DOHH2 (cell line): Measurements from ENCODE around the gene WBP4.
"Not testable (repeated sequence)": the region's sequence is repeated elsewhere in the genome, so short reads cannot be mapped to it uniquely, and the experiment has no call there.

ENCODE experiments used
- H3F3A ChIP-seq: fragments of 200-600 bp; sonication (generic), shearing (Covaris generic); 2 replicates; pipeline ENCODE4 v1.6.0; 2016; ENCODE audit warnings: antibody characterized with exemption, mild to moderate bottlenecking; ENCODE audit not compliant: control insufficient read depth, insufficient read depth
- H3K27ac ChIP-seq: fragments of 200-600 bp; sonication (generic); 2 replicates; pipeline ENCODE4 v1.5.1; 2014; ENCODE audit warnings: low read depth, mild to moderate bottlenecking, low read length, moderate library complexity
- H3K27me3 ChIP-seq: fragments of 200-600 bp; sonication (generic); 2 replicates; pipeline ENCODE4 v1.6.1; 2014; ENCODE audit warnings: mild to moderate bottlenecking, low read length, mixed read lengths; ENCODE audit not compliant: control insufficient read depth
- H3K36me3 ChIP-seq: fragments of 200-600 bp; sonication (generic); 2 replicates; pipeline ENCODE4 v1.6.1; 2014; ENCODE audit warnings: mild to moderate bottlenecking, low read length, moderate library complexity, mixed read lengths; ENCODE audit not compliant: control insufficient read depth
- H3K4me1 ChIP-seq: fragments of 200-600 bp; sonication (generic); 2 replicates; pipeline ENCODE4 v1.6.1; 2014; ENCODE audit warnings: mild to moderate bottlenecking, low read length, mixed read lengths; ENCODE audit not compliant: control insufficient read depth
- H3K4me2 ChIP-seq: fragments of 200-600 bp; sonication (generic); 2 replicates; pipeline ENCODE4 v1.6.0; 2014; ENCODE audit warnings: mild to moderate bottlenecking, low read length, moderate library complexity
- H3K4me3 ChIP-seq: fragments of 200-600 bp; sonication (generic); 2 replicates; pipeline ENCODE4 v1.5.1; 2014; ENCODE audit warnings: mild to moderate bottlenecking, low read length, mixed read lengths
- H3K79me2 ChIP-seq: fragments of 200-600 bp; sonication (generic); 2 replicates; pipeline ENCODE4 v1.6.1; 2014; ENCODE audit warnings: mild to moderate bottlenecking, low read length, mixed read lengths; ENCODE audit not compliant: control insufficient read depth
- H3K9me2 ChIP-seq: fragments of 200-600 bp; sonication (generic); replicated peaks from 2 replicates; pipeline ENCODE4 v1.6.1; 2014; ENCODE audit warnings: mild to moderate bottlenecking, low read length, mixed read lengths; ENCODE audit not compliant: control insufficient read depth
- H3K9me3 ChIP-seq: fragments of 200-600 bp; sonication (generic); 2 replicates; pipeline ENCODE4 v1.6.1; 2014; ENCODE audit warnings: antibody characterized with exemption, low read length, mixed read lengths; ENCODE audit not compliant: control insufficient read depth, insufficient read depth
- H4K20me1 ChIP-seq: fragments of 200-600 bp; sonication (generic); 2 replicates; pipeline ENCODE4 v1.6.0; 2014; ENCODE audit warnings: low read depth, mild to moderate bottlenecking, antibody characterized with exemption, low read length, moderate library complexity; ENCODE audit not compliant: control insufficient read depth, insufficient read depth
- EZH2phosphoT487 ChIP-seq: fragments of 200-600 bp; sonication (generic); IDR thresholded peaks from 2 replicates; pipeline ENCODE4 v1.6.1; 2017; ENCODE audit warnings: borderline replicate concordance, mild to moderate bottlenecking, antibody characterized with exemption, low read length, moderate library complexity, mixed read lengths
- TF ChIP-seq, protein P1 (sequence below): fragments of 200-600 bp; sonication (generic); IDR thresholded peaks from one replicate; pipeline ENCODE4 v1.5.1; 2014; ENCODE audit warnings: antibody characterized with exemption, mild to moderate bottlenecking, low read depth, low read length; ENCODE audit not compliant: poor library complexity, severe bottlenecking

Gene WBP4

DNA sequence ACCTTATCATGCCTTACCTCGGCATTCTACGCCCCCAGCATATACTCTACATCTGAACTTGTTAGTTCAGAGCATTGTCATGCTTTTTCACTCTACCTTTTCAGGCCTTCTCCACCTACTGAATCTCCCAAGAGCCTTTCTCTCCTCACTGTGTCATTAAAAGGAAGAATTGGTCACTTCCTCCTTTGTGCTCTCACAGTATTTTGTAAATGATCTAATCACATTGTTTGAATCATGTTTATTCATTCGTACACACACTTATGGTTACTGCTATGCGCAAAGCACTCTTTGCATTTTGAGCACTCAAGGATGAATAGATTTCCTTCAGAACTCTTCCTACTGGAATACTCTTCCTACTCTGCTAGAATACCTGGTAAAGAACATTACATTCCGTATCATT lies 26.4 kb upstream of the WBP4 start:
- H3K79me2 ChIP-seq: peaks cover 68% of the 10 kb centered on the region
- no peaks in the 10 kb centered on the region for H3K9me2 ChIP-seq
- 0 out of 2 replicates have a peak, but pooled peaks cover 2% of the 10 kb centered on the region for H3F3A ChIP-seq
- H3K27me3 ChIP-seq: no peaks in the 10 kb centered on the region
- no peak overlapping the region for H3K27ac ChIP-seq
- no peaks in the 10 kb centered on the region for H3K9me3 ChIP-seq
- peaks cover 18% of the 10 kb centered on the region for H3K4me1 ChIP-seq
- no peak overlapping the region for H3K4me2 ChIP-seq
- H4K20me1 ChIP-seq: no peaks in the 10 kb centered on the region
- H3K4me3 ChIP-seq: no peak overlapping the region
- H3K36me3 ChIP-seq: no peaks in the 10 kb centered on the region
- TF ChIP-seq, protein P1, sequence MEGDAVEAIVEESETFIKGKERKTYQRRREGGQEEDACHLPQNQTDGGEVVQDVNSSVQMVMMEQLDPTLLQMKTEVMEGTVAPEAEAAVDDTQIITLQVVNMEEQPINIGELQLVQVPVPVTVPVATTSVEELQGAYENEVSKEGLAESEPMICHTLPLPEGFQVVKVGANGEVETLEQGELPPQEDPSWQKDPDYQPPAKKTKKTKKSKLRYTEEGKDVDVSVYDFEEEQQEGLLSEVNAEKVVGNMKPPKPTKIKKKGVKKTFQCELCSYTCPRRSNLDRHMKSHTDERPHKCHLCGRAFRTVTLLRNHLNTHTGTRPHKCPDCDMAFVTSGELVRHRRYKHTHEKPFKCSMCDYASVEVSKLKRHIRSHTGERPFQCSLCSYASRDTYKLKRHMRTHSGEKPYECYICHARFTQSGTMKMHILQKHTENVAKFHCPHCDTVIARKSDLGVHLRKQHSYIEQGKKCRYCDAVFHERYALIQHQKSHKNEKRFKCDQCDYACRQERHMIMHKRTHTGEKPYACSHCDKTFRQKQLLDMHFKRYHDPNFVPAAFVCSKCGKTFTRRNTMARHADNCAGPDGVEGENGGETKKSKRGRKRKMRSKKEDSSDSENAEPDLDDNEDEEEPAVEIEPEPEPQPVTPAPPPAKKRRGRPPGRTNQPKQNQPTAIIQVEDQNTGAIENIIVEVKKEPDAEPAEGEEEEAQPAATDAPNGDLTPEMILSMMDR: no peak
- TF ChIP-seq EZH2phosphoT487: no peak

DNA sequence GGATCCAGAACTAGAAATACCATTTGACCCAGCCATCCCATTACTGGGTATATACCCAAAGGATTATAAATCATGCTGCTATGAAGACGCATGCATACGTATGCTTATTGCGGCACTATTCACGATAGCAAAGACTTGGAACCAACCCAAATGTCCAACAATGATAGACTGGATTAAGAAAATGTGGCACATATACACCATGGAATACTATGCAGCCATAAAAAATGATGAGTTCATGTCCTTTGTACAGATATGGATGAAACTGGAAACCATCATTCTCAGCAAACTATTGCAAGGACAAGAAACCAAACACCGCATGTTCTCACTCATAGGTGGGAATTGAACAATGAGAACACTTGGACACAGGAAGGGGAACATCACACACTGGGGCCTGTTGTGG lies 24.8 kb upstream of the WBP4 start:
- H3K4me3 ChIP-seq, H3K27me3 ChIP-seq, H3K9me3 ChIP-seq, H3K36me3 ChIP-seq, H3K9me2 ChIP-seq, H3K4me2 ChIP-seq, H3F3A ChIP-seq, H3K27ac ChIP-seq, H4K20me1 ChIP-seq: not testable (repeated sequence)
- Histone ChIP-seq H3K4me1 (peaks cover 22% of the 10 kb centered on the region), H3K79me2 (peaks cover 71% of the 10 kb centered on the region)

DNA sequence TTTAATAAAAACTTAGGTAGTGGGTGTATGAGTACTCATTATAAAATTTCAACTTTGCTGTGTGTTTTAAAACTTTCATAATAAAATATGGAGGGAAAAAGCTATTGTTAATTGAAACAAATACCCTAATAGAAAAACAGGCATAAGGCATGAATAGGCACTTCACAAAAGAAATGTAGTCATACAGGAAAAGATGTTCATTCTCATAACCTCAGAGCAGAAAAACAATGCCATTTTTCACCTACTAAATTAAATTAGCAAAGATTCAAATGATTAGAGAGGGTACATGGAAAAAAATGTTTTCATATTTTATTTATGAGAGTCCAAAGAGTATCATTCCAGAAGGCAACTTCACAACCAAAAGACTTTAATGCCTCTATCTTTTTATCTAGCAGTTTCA lies 21.6 kb upstream of the WBP4 start:
- TF ChIP-seq, protein P1: no peak
- TF ChIP-seq EZH2phosphoT487: no peak
- no peaks in the 10 kb centered on the region for H3K9me3 ChIP-seq
- no peaks in the 10 kb centered on the region for H3K36me3 ChIP-seq
- peaks cover 52% of the 10 kb centered on the region for H3K79me2 ChIP-seq
- no peaks in the 10 kb centered on the region for H3K9me2 ChIP-seq
- no peak overlapping the region for H3K27ac ChIP-seq
- H3F3A ChIP-seq: peaks cover 3% of the 10 kb centered on the region; the same call in 1 of the 2 replicates
- H3K27me3 ChIP-seq: no peaks in the 10 kb centered on the region
- H3K4me1 ChIP-seq: peaks cover 10% of the 10 kb centered on the region
- H3K4me3 ChIP-seq: no peak overlapping the region
- H3K4me2 ChIP-seq: no peak overlapping the region
- no peaks in the 10 kb centered on the region; the same call in 1 of the 2 replicates for H4K20me1 ChIP-seq

DNA sequence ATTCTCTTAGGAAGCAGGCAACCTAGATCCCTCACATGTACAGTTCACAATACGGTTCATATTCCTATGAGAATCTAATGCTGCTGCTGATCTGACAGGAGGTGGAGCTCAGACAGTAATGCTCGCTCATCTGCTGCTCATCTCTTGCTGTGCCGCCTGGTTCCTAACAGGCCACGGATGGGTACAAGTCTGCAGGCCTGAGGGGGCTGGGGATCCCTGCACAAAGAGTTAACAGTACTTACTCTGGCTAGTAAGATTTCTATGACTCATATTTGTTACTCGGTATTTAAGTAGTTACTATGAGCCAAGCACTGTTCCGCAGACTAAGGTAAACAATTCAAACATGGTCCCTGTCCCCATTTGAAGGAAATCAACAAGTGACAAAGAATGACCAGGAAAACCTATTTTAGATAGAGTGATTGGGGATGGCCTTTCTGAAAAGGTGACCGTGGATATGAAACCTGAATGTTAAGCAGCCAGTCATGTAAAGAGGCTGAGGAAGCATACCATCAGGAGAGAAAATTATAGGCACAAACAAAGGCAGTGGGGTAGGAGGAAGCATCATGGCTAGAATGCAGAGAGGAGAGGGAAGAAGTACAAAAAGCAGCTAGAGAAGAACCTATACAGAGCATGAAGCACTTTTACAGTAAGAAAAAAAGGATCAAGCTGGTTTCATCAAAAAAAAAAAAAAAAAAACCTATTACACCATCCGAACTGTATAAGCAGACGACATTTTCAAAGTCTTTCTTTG lies 20.6 kb upstream of the WBP4 start:
- H4K20me1 ChIP-seq: no peaks in the 10 kb centered on the region; the same call in 1 of the 2 replicates
- H3K27ac ChIP-seq: no peak overlapping the region
- no peaks in the 10 kb centered on the region for H3K36me3 ChIP-seq
- no peaks in the 10 kb centered on the region for H3K9me3 ChIP-seq
- H3K4me2 ChIP-seq: no peak overlapping the region
- H3K27me3 ChIP-seq: no peaks in the 10 kb centered on the region
- peaks cover 3% of the 10 kb centered on the region; the same call in 1 of the 2 replicates for H3F3A ChIP-seq
- TF ChIP-seq, protein P1: no peak
- TF ChIP-seq EZH2phosphoT487: no peak
- H3K9me2 ChIP-seq: no peaks in the 10 kb centered on the region
- peaks cover 3% of the 10 kb centered on the region; the same call in 1 of the 2 replicates for H3K4me1 ChIP-seq
- peaks cover 43% of the 10 kb centered on the region for H3K79me2 ChIP-seq
- no peak overlapping the region for H3K4me3 ChIP-seq

DNA sequence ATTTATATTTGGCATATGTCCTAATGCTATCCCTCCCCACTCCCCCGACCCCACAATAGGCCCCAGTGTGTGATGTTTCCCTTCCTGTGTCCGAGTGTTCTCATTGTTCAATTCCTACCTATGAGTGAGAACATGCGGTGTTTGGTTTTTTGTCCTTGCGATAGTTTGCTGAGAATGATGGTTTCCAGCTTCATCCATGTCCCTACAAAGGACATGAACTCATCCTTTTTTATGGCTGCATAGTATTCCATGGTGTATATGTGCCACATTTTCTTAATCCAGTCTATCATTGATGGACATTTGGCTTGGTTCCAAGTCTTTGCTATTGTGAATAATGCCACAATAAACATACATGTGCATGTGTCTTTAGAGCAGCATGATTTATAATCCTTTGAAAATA lies 18.9 kb upstream of the WBP4 start:
- not testable (repeated sequence) for H3K4me3 ChIP-seq, H3F3A ChIP-seq, H4K20me1 ChIP-seq, H3K36me3 ChIP-seq, H3K27me3 ChIP-seq, H3K27ac ChIP-seq, H3K4me1 ChIP-seq, H3K9me2 ChIP-seq, H3K4me2 ChIP-seq, H3K9me3 ChIP-seq
- H3K79me2 ChIP-seq: peaks cover 33% of the 10 kb centered on the region
